OCI-LY3 (cell line): ENCODE measurements around the gene ALCAM.

Experiments used
- H2AFZ ChIP-seq: fragments of 200-600, 300-600 bp; shearing (Covaris generic); 2 replicates; pipeline ENCODE4 v1.6.0; 2014; ENCODE audit warnings: antibody characterized with exemption, low read depth, low read length
- H3K27ac ChIP-seq: fragments of 200-600, 300-600 bp; sonication (generic); 2 replicates; pipeline ENCODE4 v1.5.1; 2014; ENCODE audit warnings: mild to moderate bottlenecking, low read length, moderate library complexity, mixed read lengths
- H3K27me3 ChIP-seq: fragments of 200-600, 300-600 bp; sonication (generic); 2 replicates; pipeline ENCODE4 v1.6.1; 2014; ENCODE audit warnings: low read depth, low read length, mixed read lengths
- H3K36me3 ChIP-seq: fragments of 200-600, 300-600 bp; sonication (generic); replicated peaks from 2 replicates; pipeline ENCODE3; 2014; ENCODE audit warnings: low read depth, low read length, mixed read lengths
- H3K4me1 ChIP-seq: fragments of 300-600, 200-600 bp; sonication (generic); 2 replicates; pipeline ENCODE4 v1.6.1; 2014; ENCODE audit warnings: low read length, mixed read lengths
- H3K4me2 ChIP-seq: fragments of 200-600, 300-600 bp; sonication (generic); 2 replicates; pipeline ENCODE4 v1.6.1; 2014; ENCODE audit warnings: low read length, mixed read lengths
- H3K4me3 ChIP-seq: fragments of 300-600, 200-600 bp; sonication (generic); 2 replicates; pipeline ENCODE4 v1.5.1; 2014; ENCODE audit warnings: antibody characterized with exemption, mild to moderate bottlenecking, low read length, moderate library complexity
- H3K79me2 ChIP-seq: fragments of 300-600, 200-600 bp; shearing (Covaris generic); 2 replicates; pipeline ENCODE4 v1.6.1; 2014; ENCODE audit warnings: mild to moderate bottlenecking, low read length, mixed read lengths
- H3K9ac ChIP-seq: fragments of 300-600, 200-600 bp; shearing (Covaris generic); 2 replicates; pipeline ENCODE4 v1.6.0; 2014; ENCODE audit warnings: mild to moderate bottlenecking, low read length, moderate library complexity
- H3K9me3 ChIP-seq: fragments of 200-600, 300-600 bp; shearing (Covaris generic); 2 replicates; pipeline ENCODE4 v1.6.1; 2014; ENCODE audit warnings: low read length, mixed read lengths; ENCODE audit not compliant: insufficient read depth
- H4K20me1 ChIP-seq: fragments of 200-600, 300-600 bp; sonication (generic); 2 replicates; pipeline ENCODE4 v1.6.1; 2016; ENCODE audit warnings: low read length, mixed read lengths; ENCODE audit not compliant: insufficient read depth
- EZH2phosphoT487 ChIP-seq: fragments of 200-600 bp; shearing (Covaris generic); IDR thresholded peaks from 2 replicates; pipeline ENCODE4 v1.6.1; 2018; ENCODE audit warnings: antibody characterized with exemption, mixed run types, low read depth
- TF ChIP-seq, protein P1 (sequence below): fragments of 200-600, 300-600 bp; sonication (generic); IDR thresholded peaks from 2 replicates; pipeline ENCODE4 v1.5.1; 2014; ENCODE audit warnings: antibody characterized with exemption, low read length, low read depth

ALCAM gene

DNA sequence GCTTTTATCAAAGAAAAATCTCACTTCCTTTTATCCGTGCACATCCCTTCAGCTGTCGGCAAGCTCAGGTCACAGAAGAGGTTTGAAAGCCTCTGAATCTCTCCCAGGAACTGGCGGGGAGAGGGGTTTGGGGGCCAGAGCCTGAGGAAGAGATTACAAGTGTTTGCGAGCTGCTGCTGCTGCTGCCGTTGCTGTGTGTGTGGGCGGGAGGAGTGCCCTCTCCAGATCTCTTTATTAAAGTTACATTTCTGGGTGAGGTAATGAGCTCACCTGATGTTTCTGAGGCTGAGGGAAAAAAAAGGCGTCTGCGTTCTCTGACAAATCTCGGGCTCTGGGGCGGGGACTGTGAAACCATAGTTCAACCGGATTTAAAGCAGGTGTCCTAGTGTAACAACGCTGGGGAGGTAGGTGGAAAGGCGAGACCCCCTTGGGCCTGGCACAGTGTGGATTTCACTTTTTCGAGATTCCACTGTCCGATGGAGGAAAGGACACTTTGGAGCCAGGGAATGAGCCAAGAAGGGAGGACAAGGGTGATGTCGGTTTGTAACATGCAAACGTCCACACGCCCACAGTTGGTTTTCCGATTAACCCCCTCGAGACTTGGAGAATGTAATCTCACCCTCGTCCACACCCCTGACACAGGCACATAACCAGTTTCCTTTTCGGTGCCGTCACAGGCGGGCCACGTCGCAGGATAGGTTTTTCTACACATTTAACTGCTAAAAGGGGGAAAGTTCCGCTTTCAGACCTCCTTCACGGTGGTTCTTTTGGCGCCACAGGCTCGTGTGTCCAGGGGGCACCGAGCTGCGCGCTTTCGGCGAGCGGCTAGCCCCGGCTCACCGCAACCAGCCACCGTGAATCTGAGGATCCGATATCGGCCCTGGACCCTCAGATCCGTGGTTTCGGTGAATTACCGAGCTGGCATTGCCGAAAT is 2.1 kb downstream of the ALCAM start:
- no peak overlapping the region for H2AFZ ChIP-seq
- H3K79me2 ChIP-seq = peaks cover 73% of the 10 kb centered on the region
- peaks cover 43% of the 10 kb centered on the region for H3K4me1 ChIP-seq
- peak overlapping the region; percentile 95 for H3K4me2 ChIP-seq
- H3K9me3 ChIP-seq = no peaks in the 10 kb centered on the region
- H3K4me3 ChIP-seq = peak overlapping the region; percentile 92
- peaks cover 6% of the 10 kb centered on the region for H3K36me3 ChIP-seq
- no peaks in the 10 kb centered on the region for H3K27me3 ChIP-seq
- H3K27ac ChIP-seq = peak overlapping the region; percentile 89
- TF ChIP-seq, protein P1, sequence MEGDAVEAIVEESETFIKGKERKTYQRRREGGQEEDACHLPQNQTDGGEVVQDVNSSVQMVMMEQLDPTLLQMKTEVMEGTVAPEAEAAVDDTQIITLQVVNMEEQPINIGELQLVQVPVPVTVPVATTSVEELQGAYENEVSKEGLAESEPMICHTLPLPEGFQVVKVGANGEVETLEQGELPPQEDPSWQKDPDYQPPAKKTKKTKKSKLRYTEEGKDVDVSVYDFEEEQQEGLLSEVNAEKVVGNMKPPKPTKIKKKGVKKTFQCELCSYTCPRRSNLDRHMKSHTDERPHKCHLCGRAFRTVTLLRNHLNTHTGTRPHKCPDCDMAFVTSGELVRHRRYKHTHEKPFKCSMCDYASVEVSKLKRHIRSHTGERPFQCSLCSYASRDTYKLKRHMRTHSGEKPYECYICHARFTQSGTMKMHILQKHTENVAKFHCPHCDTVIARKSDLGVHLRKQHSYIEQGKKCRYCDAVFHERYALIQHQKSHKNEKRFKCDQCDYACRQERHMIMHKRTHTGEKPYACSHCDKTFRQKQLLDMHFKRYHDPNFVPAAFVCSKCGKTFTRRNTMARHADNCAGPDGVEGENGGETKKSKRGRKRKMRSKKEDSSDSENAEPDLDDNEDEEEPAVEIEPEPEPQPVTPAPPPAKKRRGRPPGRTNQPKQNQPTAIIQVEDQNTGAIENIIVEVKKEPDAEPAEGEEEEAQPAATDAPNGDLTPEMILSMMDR = no peak
- TF ChIP-seq EZH2phosphoT487 = no peak
- peaks cover 27% of the 10 kb centered on the region for H4K20me1 ChIP-seq
- peak overlapping the region; percentile 96 for H3K9ac ChIP-seq

DNA sequence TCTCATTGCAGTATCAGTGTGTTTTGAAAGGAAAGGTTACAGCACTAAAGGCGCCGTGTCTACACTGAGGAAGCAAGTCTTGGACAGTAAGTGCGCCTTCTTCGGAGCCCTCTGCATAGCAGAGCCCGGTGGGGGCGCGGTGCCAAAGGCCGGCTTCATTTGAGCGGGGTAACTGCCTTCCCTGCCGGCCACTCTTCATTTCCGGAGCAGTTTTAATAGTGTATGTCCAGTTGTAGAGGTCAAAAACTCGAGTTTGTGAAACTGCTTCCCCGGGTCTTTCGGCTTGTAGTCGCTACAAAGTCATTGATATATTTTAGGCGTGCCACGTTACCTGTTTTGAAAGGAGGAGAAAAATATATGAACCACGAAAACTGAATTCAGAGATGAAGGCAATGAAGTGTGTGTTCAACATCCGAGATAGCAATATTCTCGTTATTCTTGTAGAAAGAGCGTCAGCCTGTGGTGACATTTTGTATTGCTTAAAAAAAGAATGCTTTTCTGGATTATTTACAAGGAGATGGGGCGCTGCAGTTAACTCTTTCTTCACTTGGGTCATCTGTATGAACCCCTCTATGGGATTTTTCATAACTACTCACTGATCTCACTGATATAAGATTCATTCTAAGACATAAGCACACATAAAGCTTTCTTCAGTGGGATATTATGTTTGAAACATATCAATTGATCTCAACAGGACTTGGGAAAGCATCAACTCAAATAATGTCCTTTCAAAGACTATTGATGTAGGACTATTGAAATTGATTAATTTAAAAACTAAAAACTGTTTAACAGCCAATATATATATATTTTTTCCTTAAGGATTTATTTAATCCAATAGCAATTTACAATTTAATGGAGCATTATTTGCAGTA is 3.0 kb downstream of the ALCAM start:
- H3K4me2 ChIP-seq = peak overlapping the region; percentile 95
- H3K4me1 ChIP-seq = peaks cover 34% of the 10 kb centered on the region
- H3K9ac ChIP-seq = peak overlapping the region; percentile 96
- TF ChIP-seq EZH2phosphoT487 = no peak
- TF ChIP-seq, protein P1 = peak; percentile 87
- peak overlapping the region; percentile 89 for H3K27ac ChIP-seq
- H2AFZ ChIP-seq = no peak overlapping the region
- H4K20me1 ChIP-seq = peaks cover 28% of the 10 kb centered on the region
- H3K36me3 ChIP-seq = peaks cover 10% of the 10 kb centered on the region
- peak overlapping the region; percentile 92 for H3K4me3 ChIP-seq
- no peaks in the 10 kb centered on the region for H3K27me3 ChIP-seq
- H3K79me2 ChIP-seq = peaks cover 82% of the 10 kb centered on the region
- no peaks in the 10 kb centered on the region for H3K9me3 ChIP-seq

DNA sequence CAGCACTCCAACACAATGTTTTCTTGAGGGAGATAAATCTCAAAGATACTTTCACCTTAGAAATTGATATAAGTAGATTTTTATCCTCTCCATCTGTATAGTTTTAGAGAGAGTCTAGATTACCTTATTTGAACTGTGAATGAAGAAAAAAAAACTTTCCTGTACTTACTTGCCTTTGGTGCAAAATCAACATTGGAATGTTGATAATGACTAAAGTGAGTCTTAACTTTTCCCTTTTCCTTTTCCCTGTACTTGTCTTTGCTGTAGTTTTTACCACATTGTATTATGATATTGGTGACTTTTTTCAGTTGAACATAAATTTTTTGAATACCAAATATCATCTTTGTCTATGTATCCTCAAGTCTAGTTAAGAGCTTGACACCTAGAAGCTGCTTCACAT is 6.7 kb downstream of the ALCAM start:
- peaks cover 100% of the 10 kb centered on the region for H3K79me2 ChIP-seq
- H3K4me3 ChIP-seq = no peak overlapping the region
- TF ChIP-seq, protein P1 = no peak
- TF ChIP-seq EZH2phosphoT487 = no peak
- H3K9ac ChIP-seq = no peak overlapping the region
- peaks cover 22% of the 10 kb centered on the region for H3K36me3 ChIP-seq
- no peak overlapping the region for H2AFZ ChIP-seq
- no peaks in the 10 kb centered on the region for H3K27me3 ChIP-seq
- H3K4me1 ChIP-seq = peaks cover 47% of the 10 kb centered on the region
- no peak overlapping the region for H3K4me2 ChIP-seq
- H3K27ac ChIP-seq = no peak overlapping the region
- peaks cover 53% of the 10 kb centered on the region for H4K20me1 ChIP-seq
- H3K9me3 ChIP-seq = no peaks in the 10 kb centered on the region
